HG03108 (cell line): ENCODE data around the gene ACTL6B.

Experiments
- ATAC-seq: cut with Tn5 transposase; IDR thresholded peaks from one replicate; pipeline ENCODE4 v1.9.1; 2021; ENCODE audit warnings: moderate library complexity; ENCODE audit not compliant: unreplicated experiment

Gene ACTL6B

GRCh38 chr7:100602889-100603725, 53.1 kb downstream of the ACTL6B start:
- ATAC-seq, result no peak

- ATAC-seq, result no peak
Observed at GRCh38 chr7:100600730-100601038, 55.6 kb downstream of the ACTL6B start.

GRCh38 chr7:100599911-100600729, 56.1 kb downstream of the ACTL6B start:
- no peak for ATAC-seq

GRCh38 chr7:100598425-100598824, 57.8 kb downstream of the ACTL6B start:
- ATAC-seq, result no peak

GRCh38 chr7:100595188-100595587, 61.1 kb downstream of the ACTL6B start:
- no peak for ATAC-seq
